ENCODE measurements around the gene LSS.

Gene LSS

GRCh38 chr21:46264046-46264689, 35.6 kb upstream of the LSS start:
- no peak for TF ChIP-seq TEAD4 (IDR thresholded peaks at IDR 0.05)

GRCh38 chr21:46256501-46256994, 28.0 kb upstream of the LSS start:
- TF ChIP-seq EP300 (IDR thresholded peaks at IDR 0.05; ENCODE audit: borderline replicate concordance) (no peak), TEAD4 (IDR thresholded peaks at IDR 0.05) (no peak), CEBPB (IDR thresholded peaks at IDR 0.05) (no peak), ZBTB7A (IDR thresholded peaks at IDR 0.05; ENCODE audit: low read depth) (no peak), TAF1 (IDR thresholded peaks at IDR 0.05; ENCODE audit: low read depth) (no peak), RAD21 (IDR thresholded peaks at IDR 0.05; ENCODE audit: low read depth) (no peak), NFIC (IDR thresholded peaks at IDR 0.05) (no peak)

DNA sequence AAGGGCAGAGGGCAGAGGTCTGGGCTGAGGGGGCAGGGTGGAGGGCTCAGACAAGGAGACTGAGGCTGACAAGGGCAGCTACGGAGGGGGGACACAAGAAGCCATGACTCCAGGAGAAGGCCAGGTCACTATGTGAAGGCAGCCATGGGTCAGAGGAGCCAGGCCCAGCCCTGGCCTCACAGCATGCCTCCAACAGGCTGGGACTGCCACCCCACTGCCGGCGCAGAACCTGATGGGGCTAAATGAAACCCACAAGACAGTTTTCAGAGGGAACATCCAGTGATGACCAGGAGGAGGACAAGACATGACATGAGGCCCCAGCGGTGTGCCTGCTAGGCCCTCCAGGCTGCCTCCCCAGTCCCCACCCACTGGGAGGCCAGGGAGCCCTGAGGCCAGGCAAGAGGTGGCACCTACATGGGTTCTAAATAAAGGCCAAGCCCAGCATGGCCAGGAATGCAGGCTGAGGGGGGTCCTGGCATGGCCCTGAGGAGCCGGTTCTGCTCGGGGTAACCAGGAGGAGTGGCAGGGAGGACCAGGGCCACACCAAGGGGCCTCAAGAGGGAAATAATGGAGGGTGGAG, 27.3 kb upstream of the LSS start:
- TF ChIP-seq NFIC (IDR thresholded peaks at IDR 0.05) (no peak), USF1 (IDR thresholded peaks at IDR 0.05) (no peak), TEAD4 (IDR thresholded peaks at IDR 0.05) (no peak), CEBPB (IDR thresholded peaks at IDR 0.05) (no peak), EGR1 (IDR thresholded peaks at IDR 0.05) (no peak)

- TF ChIP-seq FOXM1 (IDR thresholded peaks at IDR 0.05; ENCODE audit: borderline replicate concordance, low read depth) (no peak), REST (IDR thresholded peaks at IDR 0.05; ENCODE audit: low read depth) (no peak)
These were observed 26.6 kb upstream of the LSS start for GRCh38 chr21:46255166-46255565.

DNA sequence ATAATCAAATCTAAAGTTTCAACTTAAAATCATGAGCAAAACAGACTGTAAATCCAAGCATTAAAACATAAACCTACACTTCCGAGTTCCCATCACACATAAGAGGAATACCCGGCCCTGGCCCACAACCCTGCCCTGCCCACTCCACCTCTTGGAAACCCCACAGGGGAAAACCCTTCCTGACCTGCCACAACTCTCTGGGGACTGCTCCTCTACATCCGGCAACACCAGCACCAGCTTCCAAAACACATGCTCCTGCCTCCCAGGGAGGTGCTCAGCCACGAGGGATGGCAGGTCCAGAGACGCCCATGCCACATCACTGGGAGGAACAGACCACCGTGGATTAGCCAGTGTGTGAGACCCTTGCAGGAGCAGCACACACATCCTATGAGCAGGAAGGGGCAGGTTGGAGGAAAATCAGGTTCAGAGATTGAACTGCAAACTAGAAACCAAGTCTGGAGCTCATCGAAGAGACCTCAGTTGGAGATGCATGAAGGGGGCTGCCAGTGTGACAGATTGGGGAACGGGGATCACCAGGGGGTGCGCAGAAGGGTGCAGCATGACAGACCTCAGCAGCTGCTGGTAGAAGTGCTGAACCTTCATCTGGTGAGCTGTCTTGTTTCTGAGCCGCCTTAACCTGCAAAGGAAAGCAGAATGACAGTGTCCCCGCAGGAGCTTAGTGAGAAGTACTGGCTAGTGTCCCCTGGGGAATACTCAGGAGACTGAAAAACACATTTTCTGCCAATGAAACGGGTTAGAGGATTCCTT, 25.8 kb upstream of the LSS start:
- no peak for TF ChIP-seq NFIC (IDR thresholded peaks at IDR 0.05)
- TF ChIP-seq RAD21 (IDR thresholded peaks at IDR 0.05; ENCODE audit: low read depth): no peak
- no peak for TF ChIP-seq TEAD4 (IDR thresholded peaks at IDR 0.05)
- TF ChIP-seq FOXM1 (IDR thresholded peaks at IDR 0.05; ENCODE audit: borderline replicate concordance, low read depth): no peak
- no peak for TF ChIP-seq CEBPB (IDR thresholded peaks at IDR 0.05)
- no peak for TF ChIP-seq MAX (IDR thresholded peaks at IDR 0.05)
- no peak for TF ChIP-seq EGR1 (IDR thresholded peaks at IDR 0.05)
- no peak for TF ChIP-seq TCF12 (IDR thresholded peaks at IDR 0.05; ENCODE audit: low read depth)
- no peak for TF ChIP-seq TAF1 (IDR thresholded peaks at IDR 0.05; ENCODE audit: low read depth)
- TF ChIP-seq YY1 (IDR thresholded peaks at IDR 0.05; ENCODE audit: low read depth): no peak
- no peak for TF ChIP-seq EP300 (IDR thresholded peaks at IDR 0.05; ENCODE audit: borderline replicate concordance)
- TF ChIP-seq USF1 (IDR thresholded peaks at IDR 0.05): no peak
- TF ChIP-seq ZBTB7A (IDR thresholded peaks at IDR 0.05; ENCODE audit: low read depth): no peak
- no peak for TF ChIP-seq REST (IDR thresholded peaks at IDR 0.05; ENCODE audit: low read depth)
- no peak for TF ChIP-seq CREB1 (IDR thresholded peaks at IDR 0.05; ENCODE audit: low read depth)

- TF ChIP-seq RAD21 (IDR thresholded peaks at IDR 0.05; ENCODE audit: low read depth): no peak
- TF ChIP-seq YY1 (IDR thresholded peaks at IDR 0.05; ENCODE audit: low read depth): no peak
- TF ChIP-seq TCF12 (IDR thresholded peaks at IDR 0.05; ENCODE audit: low read depth): no peak
- TF ChIP-seq FOXM1 (IDR thresholded peaks at IDR 0.05; ENCODE audit: borderline replicate concordance, low read depth): no peak
- no peak for TF ChIP-seq CREB1 (IDR thresholded peaks at IDR 0.05; ENCODE audit: low read depth)
- TF ChIP-seq TEAD4 (IDR thresholded peaks at IDR 0.05): no peak
- TF ChIP-seq EGR1 (IDR thresholded peaks at IDR 0.05): no peak
- TF ChIP-seq REST (IDR thresholded peaks at IDR 0.05; ENCODE audit: low read depth): no peak
- TF ChIP-seq ZBTB7A (IDR thresholded peaks at IDR 0.05; ENCODE audit: low read depth): no peak
- TF ChIP-seq USF1 (IDR thresholded peaks at IDR 0.05): no peak
These were observed 25.1 kb upstream of the LSS start for GRCh38 chr21:46253610-46254124.
